Activated CD4-positive, alpha-beta T cell treated with anti-CD3 and anti-CD28 coated beads, Interleukin-2, amount 10 ng/mL, durations not matched to agents 7 days and 5 days (primary cell): ENCODE results near the gene CASP4. TPM values are rescaled to one million over a fixed set of nuclear protein-coding genes. Genes with fewer than 3 reads are reported as not detected.
A peak's percentile ranks its signal among the peaks of the same experiment; 100 is the strongest.
"Not testable (repeated sequence)": the region's sequence is repeated elsewhere in the genome, so short reads cannot be mapped to it uniquely, and the experiment has no call there.

Experiments used
- CTCF ChIA-PET: fragments of 350-600 bp; sonication (Branson Sonifier 250); formaldehyde crosslinking; loops from one replicate; lab custom pipeline; 2021; ENCODE audit warnings: antibody characterized with exemption; lab: Charles Lee
- POLR2A ChIA-PET: fragments of 350-600 bp; sonication (Branson Sonifier 250); formaldehyde crosslinking; loops from one replicate; lab custom pipeline; 2021; ENCODE audit warnings: antibody characterized with exemption; lab: Charles Lee
- DNase-seq: peaks from one replicate; pipeline ENCODE4 v3.0.0-alpha.2; 2020
- H3K27ac Mint-ChIP-seq: one replicate; pipeline ENCODE4 v1.8.0; 2021; ENCODE audit warnings: mild to moderate bottlenecking, moderate library complexity, mixed read lengths
- H3K27me3 Mint-ChIP-seq: one replicate; pipeline ENCODE4 v1.8.0; 2021; ENCODE audit warnings: mixed read lengths
- H3K36me3 Mint-ChIP-seq: one replicate; pipeline ENCODE4 v1.8.0; 2021; ENCODE audit warnings: low read depth, mixed read lengths
- H3K4me1 Mint-ChIP-seq: one replicate; pipeline ENCODE4 v1.8.0; 2021; ENCODE audit warnings: mixed read lengths
- H3K4me3 Mint-ChIP-seq: one replicate; pipeline ENCODE4 v1.8.0; 2021; ENCODE audit warnings: mild to moderate bottlenecking, moderate library complexity, mixed read lengths
- H3K9me3 Mint-ChIP-seq: one replicate; pipeline ENCODE4 v1.8.0; 2021; ENCODE audit warnings: mixed read lengths
- total RNA-seq, 2 experiments: library from RNA; stranded (reverse); gene quantifications; one replicate each; pipeline ENCODE4 v1.2.3, GENCODE V29; 2021

The CASP4 gene
- total RNA-seq, 2 experiments from 2014 or later, result 114 to 135 TPM

GRCh38 chr11:104944076-104944475 lies 24.3 kb downstream of the CASP4 start:
- peaks cover 4% of the 10 kb centered on the region for H3K4me1 Mint-ChIP-seq
- peak overlapping the region; percentile 70 for H3K27ac Mint-ChIP-seq
- H3K4me3 Mint-ChIP-seq, result no peak overlapping the region
- ChIA-PET CTCF (interaction anchor here (1.4 kb wide), 1 partner anchor 8 kb away, joined by 3 read pairs; no protein-coding TSS in a partner anchor), POLR2A (interaction anchor here (0.6 kb wide), 1 partner anchor 57 kb away, joined by 3 read pairs; no protein-coding TSS in a partner anchor)
- H3K27me3 Mint-ChIP-seq, result no peaks in the 10 kb centered on the region
- H3K36me3 Mint-ChIP-seq, result peaks cover 75% of the 10 kb centered on the region
- DNase-seq, result no peak
- no peaks in the 10 kb centered on the region for H3K9me3 Mint-ChIP-seq

- H3K4me1 Mint-ChIP-seq, result peaks cover 4% of the 10 kb centered on the region
- POLR2A ChIA-PET, result no interaction called here
- CTCF ChIA-PET, result no interaction called here
- no peaks in the 10 kb centered on the region for H3K9me3 Mint-ChIP-seq
- DNase-seq, result no peak
- peaks cover 69% of the 10 kb centered on the region for H3K36me3 Mint-ChIP-seq
- no peaks in the 10 kb centered on the region for H3K27me3 Mint-ChIP-seq
- H3K4me3 Mint-ChIP-seq, result no peak overlapping the region
- H3K27ac Mint-ChIP-seq, result no peak overlapping the region
Observed at GRCh38 chr11:104943561-104943960, 24.8 kb downstream of the CASP4 start.

DNA sequence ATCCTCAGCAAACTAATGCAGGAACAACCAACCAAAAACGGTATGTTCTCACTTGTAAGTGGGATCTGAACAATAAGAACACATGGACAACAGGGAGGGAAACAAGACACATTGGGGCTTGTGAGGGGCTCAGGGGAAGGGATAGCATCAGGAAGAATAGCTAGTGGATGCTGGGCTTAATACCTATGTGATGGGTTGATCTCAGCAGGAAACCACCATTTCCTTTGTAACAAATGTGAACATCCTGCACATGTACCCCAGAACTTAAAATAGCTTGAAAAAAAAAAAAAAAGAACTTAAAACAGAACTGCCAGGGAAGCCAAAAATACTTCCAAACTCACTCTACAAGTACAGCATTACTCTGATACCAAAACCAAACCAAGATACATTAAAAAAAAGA lies 33.8 kb downstream of the CASP4 start:
- Mint-ChIP-seq H3K4me1 (peaks cover 29% of the 10 kb centered on the region), H3K27me3 (no peaks in the 10 kb centered on the region), H3K27ac (peak overlapping the region; percentile 77), H3K4me3 (peak overlapping the region; percentile 25), H3K9me3 (peaks cover 43% of the 10 kb centered on the region), H3K36me3 (peaks cover 50% of the 10 kb centered on the region)
- peak; percentile 6 for DNase-seq
- ChIA-PET POLR2A (no interaction called here), CTCF (interaction anchor here (1.0 kb wide), 1 partner anchor 81 kb away, joined by 3 read pairs; no protein-coding TSS in a partner anchor)

- H3K4me3 Mint-ChIP-seq, DNase-seq, POLR2A ChIA-PET, H3K27me3 Mint-ChIP-seq: not testable (repeated sequence)
- peaks cover 56% of the 10 kb centered on the region for H3K36me3 Mint-ChIP-seq
- CTCF ChIA-PET, result interaction anchor here (1.0 kb wide), 1 partner anchor 82 kb away, joined by 3 read pairs; no protein-coding TSS in a partner anchor
- H3K9me3 Mint-ChIP-seq, result peaks cover 48% of the 10 kb centered on the region
- peak overlapping the region; percentile 77 for H3K27ac Mint-ChIP-seq
- H3K4me1 Mint-ChIP-seq, result peaks cover 29% of the 10 kb centered on the region
Observed at GRCh38 chr11:104934073-104934472, 34.3 kb downstream of the CASP4 start.

DNA sequence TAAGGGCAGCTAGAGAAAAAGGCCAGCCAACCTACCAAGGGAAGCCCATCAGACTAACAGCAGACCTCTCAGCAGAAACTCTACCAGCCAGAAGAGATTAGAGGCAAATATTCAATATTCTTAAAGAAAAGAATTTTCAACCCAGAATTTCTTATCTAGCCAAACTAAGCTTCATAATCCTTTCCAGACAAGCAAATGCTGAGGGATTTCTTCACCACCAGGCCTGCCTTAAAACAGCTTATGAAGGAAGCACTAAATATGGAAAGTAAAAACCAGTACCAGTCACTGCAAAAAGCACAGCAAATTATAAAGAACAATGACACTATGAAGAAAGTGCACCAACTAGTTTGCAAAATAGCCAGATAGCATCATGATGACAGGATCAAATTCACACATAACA lies 39.6 kb downstream of the CASP4 start:
- ChIA-PET POLR2A (no interaction called here), CTCF (interaction anchor here (0.5 kb wide), 1 partner anchor 30 kb away, joined by 3 read pairs; no protein-coding TSS in a partner anchor)
- H3K4me1 Mint-ChIP-seq, result peaks cover 7% of the 10 kb centered on the region
- H3K27ac Mint-ChIP-seq, result no peak overlapping the region
- no peak for DNase-seq
- no peaks in the 10 kb centered on the region for H3K27me3 Mint-ChIP-seq
- H3K9me3 Mint-ChIP-seq, result peaks cover 55% of the 10 kb centered on the region
- H3K36me3 Mint-ChIP-seq, result peaks cover 59% of the 10 kb centered on the region
- no peak overlapping the region for H3K4me3 Mint-ChIP-seq

DNA sequence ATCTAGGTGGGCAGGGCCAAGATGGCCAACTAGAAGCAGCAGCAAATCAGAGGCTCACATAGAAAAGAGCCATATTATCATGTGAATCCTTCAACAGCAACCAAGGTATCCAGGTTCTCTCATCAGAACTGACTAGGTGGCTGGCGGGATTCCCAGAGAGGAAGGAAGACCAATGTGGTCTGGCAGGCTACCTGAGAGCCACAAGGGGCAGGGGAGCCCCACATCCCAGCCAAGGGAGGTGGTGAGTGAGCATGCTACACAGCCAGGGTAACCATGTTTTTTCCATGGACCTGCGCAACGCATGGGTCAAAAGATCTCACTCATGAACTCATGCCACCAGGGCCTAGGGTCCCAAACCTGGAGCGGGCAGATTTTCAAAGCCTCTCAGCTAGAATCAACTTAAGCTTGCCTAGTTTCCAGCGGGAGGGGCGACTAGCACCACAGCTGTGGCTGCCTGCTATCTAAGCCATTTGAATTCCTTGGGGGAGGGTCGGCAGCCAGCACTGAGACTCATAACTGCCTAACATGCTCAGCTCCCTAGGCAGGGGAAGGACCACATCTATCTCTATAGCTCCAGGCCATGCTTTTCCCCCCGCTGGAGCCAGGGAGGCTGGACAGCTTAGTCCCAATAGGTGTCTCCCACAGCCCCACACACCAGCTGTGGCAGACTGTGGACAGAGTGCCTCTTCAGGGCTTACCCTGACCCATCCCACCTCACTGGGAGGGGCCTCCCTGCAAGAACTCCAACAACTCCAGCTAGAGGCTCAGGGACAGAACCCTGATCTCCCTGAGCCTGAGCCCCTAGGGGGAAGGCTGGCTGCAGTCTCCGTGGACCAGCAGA lies 41.4 kb downstream of the CASP4 start:
- Mint-ChIP-seq H3K36me3 (peaks cover 54% of the 10 kb centered on the region), H3K4me3 (no peak overlapping the region), H3K27ac (no peak overlapping the region), H3K9me3 (peaks cover 48% of the 10 kb centered on the region), H3K4me1 (no peaks in the 10 kb centered on the region), H3K27me3 (no peaks in the 10 kb centered on the region)
- ChIA-PET CTCF (no interaction called here), POLR2A (no interaction called here)
- DNase-seq, result no peak

DNA sequence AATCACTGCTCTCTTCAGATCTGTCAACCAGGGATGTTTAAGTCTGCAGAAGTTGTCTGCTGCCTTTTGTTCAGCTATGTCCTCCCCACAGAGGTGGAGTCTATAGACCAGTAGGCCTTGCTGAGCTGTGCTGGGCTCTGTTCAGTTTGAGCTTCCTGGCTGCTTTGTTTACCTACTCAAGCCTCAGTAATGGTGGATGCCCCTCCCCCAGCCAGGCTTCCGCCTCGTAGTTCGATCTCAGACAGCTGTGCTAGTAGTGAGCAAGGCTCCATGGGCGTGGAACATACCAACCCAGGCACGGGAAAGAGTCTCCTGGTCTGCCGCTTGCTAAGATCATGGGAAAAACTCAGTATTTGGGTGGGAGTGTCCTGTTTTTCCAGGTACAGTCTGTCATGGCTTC lies 42.5 kb downstream of the CASP4 start:
- CTCF ChIA-PET, result interaction anchor here (1.5 to 1.8 kb wide), 2 partner anchors 14 to 19 kb away, joined by 3 read pairs; no protein-coding TSS in a partner anchor
- H3K27ac Mint-ChIP-seq, result no peak overlapping the region
- H3K36me3 Mint-ChIP-seq, result peaks cover 44% of the 10 kb centered on the region
- no peaks in the 10 kb centered on the region for H3K4me1 Mint-ChIP-seq
- POLR2A ChIA-PET, result no interaction called here
- no peak overlapping the region for H3K4me3 Mint-ChIP-seq
- H3K9me3 Mint-ChIP-seq, result peaks cover 38% of the 10 kb centered on the region
- no peaks in the 10 kb centered on the region for H3K27me3 Mint-ChIP-seq
- no peak for DNase-seq

DNA sequence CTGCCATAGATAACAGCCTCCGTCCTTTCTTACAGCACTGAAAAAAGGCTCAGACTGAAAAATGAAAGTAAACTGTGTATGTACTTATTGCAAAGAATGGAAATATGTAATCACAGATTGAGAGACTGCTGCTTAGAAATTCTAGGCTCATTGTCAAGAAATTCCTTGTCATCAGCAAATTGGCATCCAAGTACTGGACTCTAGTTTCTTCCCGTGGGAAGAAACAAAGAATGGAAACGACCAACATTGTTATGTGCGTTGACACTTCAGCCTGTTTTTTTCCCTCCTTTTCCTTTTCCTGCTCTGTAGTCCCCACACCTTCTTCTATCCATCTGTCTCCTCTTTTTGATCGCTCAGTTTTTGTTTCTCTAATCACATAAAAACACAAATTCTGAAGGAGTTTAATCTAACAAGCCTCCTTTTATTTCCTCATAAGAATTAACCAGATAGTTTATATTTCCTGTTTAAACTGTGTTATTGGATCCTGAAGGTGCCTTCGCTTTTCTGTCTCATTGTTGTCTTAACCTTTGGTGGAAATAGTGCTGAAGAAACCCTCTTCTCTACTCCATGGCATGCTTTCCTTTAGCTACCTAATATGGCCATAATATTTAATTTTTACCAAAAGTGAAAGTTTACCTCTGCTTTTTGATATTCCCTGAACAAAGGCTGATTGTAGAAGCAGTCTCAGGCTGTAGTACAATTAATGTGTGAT lies 50.1 kb downstream of the CASP4 start:
- H3K4me1 Mint-ChIP-seq, result peaks cover 48% of the 10 kb centered on the region
- POLR2A ChIA-PET, result no interaction called here

GRCh38 chr11:104917271-104918112 lies 50.9 kb downstream of the CASP4 start:
- ChIA-PET POLR2A (interaction anchor here (0.6 kb wide), 1 partner anchor 51 kb away, joined by 3 read pairs; the partner anchor contains the start of gene CASP4), CTCF (interaction anchor here (0.6 to 1.0 kb wide), 2 partner anchors 10 to 82 kb away, joined by 3 read pairs; no protein-coding TSS in a partner anchor)
- H3K4me1 Mint-ChIP-seq, result peaks cover 49% of the 10 kb centered on the region
- H3K27ac Mint-ChIP-seq, result peak overlapping the region; percentile 95
- no peaks in the 10 kb centered on the region for H3K27me3 Mint-ChIP-seq
- peaks cover 5% of the 10 kb centered on the region for H3K36me3 Mint-ChIP-seq
- peaks cover 5% of the 10 kb centered on the region for H3K9me3 Mint-ChIP-seq
- peak overlapping the region; percentile 84 for H3K4me3 Mint-ChIP-seq
- DNase-seq, result no peak

More for the DNA sequence above, 50.1 kb downstream of the CASP4 start:
- peaks cover 6% of the 10 kb centered on the region for H3K36me3 Mint-ChIP-seq
- peak overlapping the region; percentile 84 for H3K4me3 Mint-ChIP-seq
- H3K9me3 Mint-ChIP-seq, result peaks cover 7% of the 10 kb centered on the region
- CTCF ChIA-PET, result no interaction called here
- H3K27ac Mint-ChIP-seq, result peak overlapping the region; percentile 95
- no peak for DNase-seq
- H3K27me3 Mint-ChIP-seq, result no peaks in the 10 kb centered on the region

GRCh38 chr11:104916442-104916841 lies 51.9 kb downstream of the CASP4 start:
- ChIA-PET POLR2A (interaction anchor here (0.6 kb wide), 1 partner anchor 52 kb away, joined by 3 read pairs; the partner anchor contains the start of gene CASP4), CTCF (interaction anchor here (1.0 kb wide), 1 partner anchor 9 kb away, joined by 3 read pairs; no protein-coding TSS in a partner anchor)
- H3K36me3 Mint-ChIP-seq, result peaks cover 4% of the 10 kb centered on the region
- no peak for DNase-seq
- peaks cover 51% of the 10 kb centered on the region for H3K4me1 Mint-ChIP-seq
- peak overlapping the region; percentile 84 for H3K4me3 Mint-ChIP-seq
- H3K9me3 Mint-ChIP-seq, result peaks cover 5% of the 10 kb centered on the region
- peak overlapping the region; percentile 88 for H3K27ac Mint-ChIP-seq
- no peaks in the 10 kb centered on the region for H3K27me3 Mint-ChIP-seq

DNA sequence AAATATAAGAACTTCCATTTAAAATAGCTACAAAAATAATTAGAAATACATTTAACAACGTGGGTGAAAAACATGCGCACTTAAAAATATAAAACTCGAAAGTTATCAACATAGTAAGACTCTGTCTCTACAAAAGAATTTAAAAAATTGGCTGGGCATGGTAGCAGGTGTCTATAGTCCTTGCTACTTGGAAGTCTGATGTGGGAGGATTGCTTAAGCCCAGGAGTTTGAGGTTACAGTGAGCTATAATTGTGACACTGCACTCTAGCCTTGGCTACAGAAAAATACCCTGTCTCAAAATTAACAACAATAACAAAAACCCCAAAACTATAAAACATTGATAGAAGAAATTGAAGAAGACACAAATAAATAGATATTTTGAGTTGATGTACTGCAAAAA lies 56.3 kb downstream of the CASP4 start:
- DNase-seq, result no peak
- peaks cover 8% of the 10 kb centered on the region for H3K9me3 Mint-ChIP-seq
- no peak overlapping the region for H3K27ac Mint-ChIP-seq
- peaks cover 49% of the 10 kb centered on the region for H3K4me1 Mint-ChIP-seq
- peaks cover 20% of the 10 kb centered on the region for H3K36me3 Mint-ChIP-seq
- H3K4me3 Mint-ChIP-seq, result no peak overlapping the region
- CTCF ChIA-PET, result interaction anchor here (0.9 kb wide), 1 partner anchor 13 kb away, joined by 3 read pairs; no protein-coding TSS in a partner anchor
- H3K27me3 Mint-ChIP-seq, result no peaks in the 10 kb centered on the region
- POLR2A ChIA-PET, result no interaction called here

DNA sequence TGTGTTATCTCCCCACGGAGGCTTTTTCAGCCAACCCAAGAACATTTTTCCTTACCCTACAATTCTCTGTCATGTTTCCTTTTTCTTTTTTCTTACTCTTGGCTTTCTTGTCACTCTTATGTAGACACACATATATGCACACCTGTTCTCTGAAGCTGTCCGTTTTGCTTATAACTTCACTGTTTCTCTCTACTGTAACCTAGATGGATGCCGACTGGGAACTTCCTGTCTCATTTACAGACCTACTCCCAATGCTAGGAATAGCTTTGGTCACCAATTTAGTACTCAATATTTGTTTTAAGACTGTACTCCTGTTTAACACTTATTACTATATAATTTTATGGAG lies 60.2 kb downstream of the CASP4 start:
- POLR2A ChIA-PET, result no interaction called here
- CTCF ChIA-PET, result interaction anchor here (0.8 to 1.0 kb wide), 3 partner anchors 8 to 315 kb away, joined by 3 to 4 read pairs (median 3); no protein-coding TSS in a partner anchor
- Mint-ChIP-seq H3K9me3 (peaks cover 9% of the 10 kb centered on the region), H3K36me3 (peaks cover 38% of the 10 kb centered on the region), H3K27ac (peak overlapping the region; percentile 80), H3K4me3 (no peak overlapping the region), H3K4me1 (peaks cover 25% of the 10 kb centered on the region), H3K27me3 (no peaks in the 10 kb centered on the region)
- no peak for DNase-seq
